Activated CD4-positive, alpha-beta memory T cell treated with anti-CD3 and anti-CD28 coated beads, Interleukin-2, amount 10 ng/mL, durations not matched to agents 7 days and 5 days (primary cell): ENCODE data around the gene ATP1A4. TPM values are rescaled to one million over a fixed set of nuclear protein-coding genes. Genes with fewer than 3 reads are reported as not detected.

Experiments
- CTCF ChIA-PET: fragments of 350-600 bp; sonication (Branson Sonifier 250); formaldehyde crosslinking; loops from one replicate; lab custom pipeline; 2021; ENCODE audit warnings: antibody characterized with exemption, inconsistent platforms; lab: Charles Lee
- POLR2A ChIA-PET: fragments of 350-600 bp; sonication (Branson Sonifier 250); formaldehyde crosslinking; loops from one replicate; lab custom pipeline; 2021; ENCODE audit warnings: antibody characterized with exemption; lab: Charles Lee
- DNase-seq: peaks from one replicate; pipeline ENCODE4 v3.0.0-alpha.2; 2020
- H3K27ac Mint-ChIP-seq: one replicate; pipeline ENCODE4 v1.8.0; 2021; ENCODE audit warnings: mild to moderate bottlenecking, mixed read lengths
- H3K27me3 Mint-ChIP-seq: one replicate; pipeline ENCODE4 v1.8.0; 2021; ENCODE audit warnings: mixed read lengths
- H3K36me3 Mint-ChIP-seq: one replicate; pipeline ENCODE4 v1.8.0; 2021; ENCODE audit warnings: low read depth, mixed read lengths
- H3K4me1 Mint-ChIP-seq: one replicate; pipeline ENCODE4 v1.8.0; 2021; ENCODE audit warnings: mixed read lengths
- H3K4me3 Mint-ChIP-seq: one replicate; pipeline ENCODE4 v1.8.0; 2021; ENCODE audit warnings: mild to moderate bottlenecking, mixed read lengths
- H3K9me3 Mint-ChIP-seq: one replicate; pipeline ENCODE4 v1.8.0; 2021; ENCODE audit warnings: mixed read lengths
- total RNA-seq, 2 experiments: library from RNA; stranded (reverse); gene quantifications; one replicate each; pipeline ENCODE4 v1.2.3, GENCODE V29; 2021

ATP1A4 gene
- total RNA-seq, 2 experiments from 2014 or later: 0.33 TPM; not detected in 1

DNA sequence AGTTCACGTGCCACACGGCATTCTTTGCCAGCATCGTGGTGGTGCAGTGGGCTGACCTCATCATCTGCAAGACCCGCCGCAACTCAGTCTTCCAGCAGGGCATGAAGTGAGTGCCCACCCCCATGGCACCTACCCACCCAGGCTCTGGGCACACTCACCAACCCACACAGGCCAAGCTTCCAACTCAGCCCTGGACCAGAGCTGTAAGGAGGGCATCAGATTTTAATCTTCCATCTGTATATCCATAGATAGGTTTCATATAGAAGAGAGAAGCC, 14.5 kb upstream of the ATP1A4 start:
- POLR2A ChIA-PET: no interaction called here
- Mint-ChIP-seq H3K27me3 (peaks cover 23% of the 10 kb centered on the region), H3K36me3 (no peaks in the 10 kb centered on the region), H3K4me3 (no peak overlapping the region), H3K27ac (no peak overlapping the region), H3K9me3 (no peaks in the 10 kb centered on the region), H3K4me1 (no peaks in the 10 kb centered on the region)
- no peak for DNase-seq
- CTCF ChIA-PET: no interaction called here

DNA sequence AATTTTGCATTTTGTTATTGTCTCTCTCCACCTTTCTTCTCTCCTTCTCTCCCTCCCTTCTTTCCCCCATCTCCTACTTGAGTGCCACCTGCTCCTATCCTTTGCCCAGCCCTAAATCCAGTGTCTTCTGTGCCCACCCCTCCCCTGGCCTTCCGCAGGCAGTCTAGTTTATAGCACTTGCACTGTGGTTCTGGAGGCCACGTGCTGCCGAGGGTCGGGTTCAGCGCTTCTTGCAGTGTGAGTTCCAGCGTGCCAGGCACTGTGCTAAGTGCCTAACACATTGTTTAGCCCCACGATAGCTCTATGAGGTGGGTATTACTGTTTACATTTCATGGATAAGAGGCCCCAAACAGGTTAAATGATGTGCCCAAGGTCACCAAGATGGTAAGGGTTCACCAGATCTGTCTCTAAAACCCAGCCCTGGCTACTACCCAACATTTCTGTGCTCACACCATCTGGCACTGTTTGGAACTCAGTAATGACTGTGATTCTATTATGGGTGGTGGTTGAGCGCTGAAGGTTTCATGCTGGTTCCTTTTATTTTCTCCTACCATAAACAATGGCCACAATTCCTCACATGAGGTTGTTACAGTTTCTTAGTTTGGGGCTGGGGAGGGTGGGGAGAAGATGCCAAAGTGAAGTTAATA, 14.1 kb upstream of the ATP1A4 start:
- Mint-ChIP-seq H3K4me3 (no peak overlapping the region), H3K36me3 (no peaks in the 10 kb centered on the region), H3K4me1 (no peaks in the 10 kb centered on the region), H3K27me3 (peaks cover 22% of the 10 kb centered on the region), H3K9me3 (no peaks in the 10 kb centered on the region), H3K27ac (no peak overlapping the region)
- CTCF ChIA-PET: no interaction called here
- no peak for DNase-seq
- POLR2A ChIA-PET: no interaction called here

DNA sequence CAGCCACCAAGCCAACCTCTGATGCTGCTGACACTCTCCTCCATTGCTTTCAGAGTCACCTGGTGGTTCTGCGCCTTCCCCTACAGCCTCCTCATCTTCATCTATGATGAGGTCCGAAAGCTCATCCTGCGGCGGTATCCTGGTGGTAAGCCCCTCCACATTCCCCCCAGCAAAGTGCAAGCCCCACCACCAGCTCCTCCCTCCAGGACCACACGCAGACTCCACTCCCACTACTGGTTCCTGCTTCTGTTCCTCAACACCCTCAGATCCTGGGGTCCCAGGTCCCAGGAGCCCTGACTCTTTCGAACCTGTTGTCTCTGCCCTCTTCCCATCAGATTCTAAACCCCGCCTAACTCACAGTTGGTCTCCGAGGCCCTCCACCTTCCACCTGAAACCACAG, 11.6 kb upstream of the ATP1A4 start:
- CTCF ChIA-PET: no interaction called here
- peaks cover 28% of the 10 kb centered on the region for H3K27me3 Mint-ChIP-seq
- POLR2A ChIA-PET: no interaction called here
- DNase-seq: no peak
- no peaks in the 10 kb centered on the region for H3K36me3 Mint-ChIP-seq
- no peaks in the 10 kb centered on the region for H3K4me1 Mint-ChIP-seq
- no peaks in the 10 kb centered on the region for H3K9me3 Mint-ChIP-seq
- H3K27ac Mint-ChIP-seq: no peak overlapping the region
- H3K4me3 Mint-ChIP-seq: no peak overlapping the region

DNA sequence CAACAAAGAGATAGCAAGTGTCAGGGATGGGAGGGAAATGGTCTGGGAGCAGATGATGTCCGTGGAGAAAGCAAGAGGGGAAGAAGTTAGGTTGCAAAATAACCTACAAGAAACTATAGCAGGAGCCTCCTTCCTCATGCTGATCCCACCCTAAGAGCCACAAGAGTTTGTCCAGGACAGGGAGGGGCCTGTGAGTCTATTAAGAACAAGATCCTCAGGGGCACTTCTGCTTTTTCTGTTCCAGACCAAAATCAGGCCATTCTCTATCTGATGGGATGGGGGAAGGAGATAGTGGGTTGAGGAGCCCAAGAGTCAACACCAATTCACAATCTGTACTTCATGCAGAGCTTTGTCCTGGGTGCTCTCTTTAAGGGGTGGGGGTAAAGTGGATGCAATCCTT, 7.7 kb upstream of the ATP1A4 start:
- Mint-ChIP-seq H3K4me3 (no peak overlapping the region), H3K27ac (no peak overlapping the region), H3K27me3 (peaks cover 39% of the 10 kb centered on the region), H3K4me1 (no peaks in the 10 kb centered on the region), H3K9me3 (no peaks in the 10 kb centered on the region), H3K36me3 (no peaks in the 10 kb centered on the region)
- ChIA-PET CTCF (no interaction called here), POLR2A (no interaction called here)
- DNase-seq: no peak

DNA sequence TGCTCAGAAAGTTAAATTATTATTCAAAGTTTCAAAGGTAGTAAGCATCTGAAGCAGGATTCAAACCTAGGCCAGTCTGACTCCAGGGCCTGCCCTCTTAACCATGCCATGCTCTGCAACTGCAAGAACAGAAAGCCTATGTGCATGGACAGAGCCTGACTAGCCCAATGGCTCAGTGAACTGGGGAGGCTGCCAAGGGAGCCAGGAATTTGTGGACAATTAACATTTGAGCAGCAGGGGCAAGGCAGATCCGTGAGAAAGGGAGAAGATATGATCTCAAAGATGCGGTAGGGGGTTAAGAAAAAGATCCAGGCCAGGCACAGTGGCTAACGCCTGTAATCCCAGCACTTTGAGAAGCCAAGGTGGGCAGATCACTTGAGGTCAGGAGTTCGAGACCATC, 6.5 kb upstream of the ATP1A4 start:
- Mint-ChIP-seq H3K27ac (no peak overlapping the region), H3K36me3 (no peaks in the 10 kb centered on the region), H3K9me3 (no peaks in the 10 kb centered on the region), H3K4me3 (no peak overlapping the region), H3K4me1 (no peaks in the 10 kb centered on the region), H3K27me3 (peaks cover 37% of the 10 kb centered on the region)
- DNase-seq: no peak
- POLR2A ChIA-PET: no interaction called here
- CTCF ChIA-PET: interaction anchor here (1.1 kb wide), 1 partner anchor 145 kb away, joined by 4 read pairs; no protein-coding TSS in a partner anchor

DNA sequence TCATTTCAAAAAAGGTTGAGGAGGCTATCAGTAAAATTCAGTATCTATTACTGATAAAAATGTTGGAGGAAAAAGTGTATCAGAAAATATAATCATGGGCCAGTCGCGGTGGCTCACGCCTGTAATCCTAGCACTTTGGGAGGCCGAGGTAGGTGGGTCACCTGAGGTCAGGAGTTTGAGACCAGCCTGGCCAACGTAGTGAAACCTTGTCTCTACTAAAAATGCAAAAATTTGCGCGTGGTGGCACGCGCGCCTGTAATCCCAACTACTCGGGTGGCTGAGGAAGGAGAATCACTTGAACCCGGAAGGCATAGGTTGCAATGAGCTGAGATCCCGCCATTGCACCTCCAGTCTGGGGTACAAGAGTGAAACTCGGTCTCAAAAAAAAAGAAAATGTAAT, 5.3 kb upstream of the ATP1A4 start:
- H3K27ac Mint-ChIP-seq: no peak overlapping the region
- DNase-seq: no peak
- no peaks in the 10 kb centered on the region for H3K4me1 Mint-ChIP-seq
- H3K4me3 Mint-ChIP-seq: no peak overlapping the region
- peaks cover 36% of the 10 kb centered on the region for H3K27me3 Mint-ChIP-seq
- H3K36me3 Mint-ChIP-seq: no peaks in the 10 kb centered on the region
- CTCF ChIA-PET: no interaction called here
- POLR2A ChIA-PET: no interaction called here
- no peaks in the 10 kb centered on the region for H3K9me3 Mint-ChIP-seq

DNA sequence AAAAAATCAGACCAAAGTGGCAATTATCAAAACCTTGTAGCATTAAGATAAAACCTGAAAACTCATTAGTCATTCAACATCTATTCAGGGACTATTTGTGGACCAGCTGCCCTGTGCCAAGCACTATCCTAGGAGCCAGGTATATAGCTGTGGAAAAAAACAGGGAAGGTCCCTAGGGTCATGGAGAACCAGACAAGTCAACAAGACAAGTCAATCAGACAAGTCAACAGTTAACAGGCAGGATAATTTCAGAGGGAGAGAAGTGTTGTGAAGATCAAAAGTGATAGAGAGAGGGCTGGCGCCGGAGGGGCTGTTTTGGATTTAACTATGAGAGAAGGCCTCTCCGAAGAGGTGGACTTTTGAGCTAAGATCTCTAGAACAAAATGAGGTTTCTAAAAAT, 3.3 kb upstream of the ATP1A4 start:
- POLR2A ChIA-PET: no interaction called here
- Mint-ChIP-seq H3K4me1 (no peaks in the 10 kb centered on the region), H3K27ac (no peak overlapping the region), H3K27me3 (peaks cover 19% of the 10 kb centered on the region), H3K4me3 (no peak overlapping the region), H3K9me3 (no peaks in the 10 kb centered on the region), H3K36me3 (no peaks in the 10 kb centered on the region)
- CTCF ChIA-PET: interaction anchor here (0.7 to 1.4 kb wide), 2 partner anchors 48 to 143 kb away, joined by 3 read pairs; no protein-coding TSS in a partner anchor
- no peak for DNase-seq

DNA sequence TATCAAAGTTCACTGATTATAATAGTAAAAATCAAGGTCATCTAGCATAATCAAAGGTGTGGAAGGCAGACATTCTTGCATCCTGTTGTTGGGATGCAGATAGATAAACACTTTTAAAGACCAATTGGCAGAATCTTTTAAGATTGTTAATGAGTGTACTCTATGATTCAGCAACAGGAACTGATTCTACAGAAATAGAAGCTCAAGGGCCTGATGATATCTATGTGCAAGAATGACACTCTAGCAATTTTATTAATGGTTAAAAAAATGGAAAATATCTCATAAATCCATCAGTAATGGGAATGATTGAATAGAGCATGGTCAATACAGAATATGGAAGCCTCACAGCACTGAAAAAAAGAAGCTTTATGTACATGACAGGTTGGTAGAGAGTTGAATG, 2.2 kb upstream of the ATP1A4 start:
- POLR2A ChIA-PET: no interaction called here
- no peaks in the 10 kb centered on the region for H3K36me3 Mint-ChIP-seq
- H3K27ac Mint-ChIP-seq: no peak overlapping the region
- peaks cover 13% of the 10 kb centered on the region for H3K27me3 Mint-ChIP-seq
- CTCF ChIA-PET: interaction anchor here (0.6 kb wide), 1 partner anchor 9 kb away, joined by 5 read pairs; no protein-coding TSS in a partner anchor
- H3K4me3 Mint-ChIP-seq: no peak overlapping the region
- H3K4me1 Mint-ChIP-seq: no peaks in the 10 kb centered on the region
- no peak for DNase-seq
- H3K9me3 Mint-ChIP-seq: no peaks in the 10 kb centered on the region

DNA sequence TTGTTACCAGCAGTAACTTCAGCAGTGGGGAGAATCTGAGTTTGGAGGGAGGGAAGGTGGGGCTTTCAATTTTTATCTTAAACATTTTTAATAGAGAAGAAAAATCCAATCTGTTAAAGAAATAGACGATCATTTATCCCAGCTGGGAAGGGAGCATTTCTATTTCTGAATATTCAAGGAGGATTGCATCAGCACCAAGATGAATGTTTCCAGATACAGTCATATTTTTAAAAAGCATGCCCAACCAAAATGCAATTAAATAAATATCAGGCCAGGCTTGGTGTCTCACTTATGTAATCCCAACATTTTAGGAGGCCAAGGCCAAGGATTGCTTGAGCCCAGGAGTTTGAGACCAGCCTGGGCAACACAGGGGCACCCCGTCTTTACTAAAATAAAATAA, 1.7 kb upstream of the ATP1A4 start:
- ChIA-PET POLR2A (no interaction called here), CTCF (no interaction called here)
- H3K4me3 Mint-ChIP-seq: no peak overlapping the region
- no peaks in the 10 kb centered on the region for H3K4me1 Mint-ChIP-seq
- H3K27ac Mint-ChIP-seq: no peak overlapping the region
- no peaks in the 10 kb centered on the region for H3K9me3 Mint-ChIP-seq
- H3K36me3 Mint-ChIP-seq: no peaks in the 10 kb centered on the region
- no peak for DNase-seq
- H3K27me3 Mint-ChIP-seq: peaks cover 15% of the 10 kb centered on the region

DNA sequence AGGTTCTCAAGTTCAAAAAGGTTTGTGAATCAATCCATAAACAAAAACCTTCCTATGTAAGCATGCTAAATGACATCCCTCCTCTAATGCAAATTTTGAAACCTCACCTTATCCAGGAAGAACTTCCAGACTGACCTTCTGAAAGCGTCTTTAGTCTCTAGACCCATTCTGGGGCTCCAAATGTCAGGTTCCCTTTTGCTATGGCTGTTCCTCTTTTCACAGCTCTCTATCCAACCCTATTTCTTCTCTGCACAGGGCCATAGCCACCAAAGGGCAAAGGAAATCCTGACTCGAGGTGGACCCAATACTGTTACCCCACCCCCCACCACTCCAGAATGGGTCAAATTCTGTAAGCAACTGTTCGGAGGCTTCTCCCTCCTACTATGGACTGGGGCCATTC, 3.4 kb downstream of the ATP1A4 start:
- Mint-ChIP-seq H3K4me3 (no peak overlapping the region), H3K27ac (no peak overlapping the region), H3K36me3 (no peaks in the 10 kb centered on the region), H3K4me1 (no peaks in the 10 kb centered on the region), H3K27me3 (peaks cover 24% of the 10 kb centered on the region), H3K9me3 (no peaks in the 10 kb centered on the region)
- ChIA-PET POLR2A (no interaction called here), CTCF (interaction anchor here (0.7 kb wide), 1 partner anchor 100 kb away, joined by 4 read pairs; no protein-coding TSS in a partner anchor)
- DNase-seq: no peak

DNA sequence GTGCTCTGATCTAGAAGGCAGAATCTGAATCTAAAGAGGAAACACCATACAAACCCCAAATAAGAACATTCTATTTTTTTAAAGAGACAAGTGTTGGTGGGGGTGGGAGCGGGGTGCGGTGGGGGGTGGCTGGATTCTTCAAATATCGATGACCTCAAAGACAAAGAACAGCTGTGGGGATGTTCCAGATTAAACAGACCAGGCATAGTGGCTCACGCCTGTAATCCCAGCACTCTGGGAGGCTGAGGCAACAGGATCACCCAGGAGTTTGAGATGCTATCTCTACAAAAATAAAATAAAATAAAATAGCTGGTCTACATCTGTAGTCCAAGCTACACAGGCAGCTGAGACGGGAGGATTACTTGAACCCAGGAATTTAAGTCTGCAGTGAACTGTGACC, 5.0 kb downstream of the ATP1A4 start:
- no peak for DNase-seq
- no peaks in the 10 kb centered on the region for H3K9me3 Mint-ChIP-seq
- H3K4me3 Mint-ChIP-seq: no peak overlapping the region
- H3K4me1 Mint-ChIP-seq: no peaks in the 10 kb centered on the region
- no peak overlapping the region for H3K27ac Mint-ChIP-seq
- ChIA-PET CTCF (no interaction called here), POLR2A (no interaction called here)
- H3K36me3 Mint-ChIP-seq: no peaks in the 10 kb centered on the region
- peaks cover 26% of the 10 kb centered on the region for H3K27me3 Mint-ChIP-seq

DNA sequence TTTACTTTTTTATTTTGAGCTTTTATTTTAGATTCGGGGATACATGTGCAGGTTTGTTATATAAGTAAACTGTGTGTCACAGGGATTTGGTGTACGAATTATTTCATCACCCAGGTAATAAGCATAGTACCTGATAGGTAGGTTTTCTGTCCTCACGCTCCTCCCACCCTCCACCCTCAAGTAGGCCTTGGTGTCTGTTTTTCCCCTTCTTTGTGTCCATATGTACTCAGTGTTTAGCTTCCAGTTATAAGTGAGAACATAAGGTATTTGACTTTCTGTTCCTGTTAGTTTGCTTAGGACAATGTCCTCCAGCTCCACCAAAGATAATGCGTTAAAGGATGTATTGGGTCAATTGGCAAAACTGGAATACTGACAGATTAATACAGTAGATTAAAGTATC, 5.8 kb downstream of the ATP1A4 start:
- Mint-ChIP-seq H3K36me3 (no peaks in the 10 kb centered on the region), H3K27me3 (peaks cover 29% of the 10 kb centered on the region), H3K27ac (no peak overlapping the region), H3K4me1 (peaks cover 4% of the 10 kb centered on the region), H3K9me3 (no peaks in the 10 kb centered on the region), H3K4me3 (no peak overlapping the region)
- CTCF ChIA-PET: no interaction called here
- POLR2A ChIA-PET: interaction anchor here (0.5 kb wide), 1 partner anchor 80 kb away, joined by 4 read pairs; no protein-coding TSS in a partner anchor
- no peak for DNase-seq

DNA sequence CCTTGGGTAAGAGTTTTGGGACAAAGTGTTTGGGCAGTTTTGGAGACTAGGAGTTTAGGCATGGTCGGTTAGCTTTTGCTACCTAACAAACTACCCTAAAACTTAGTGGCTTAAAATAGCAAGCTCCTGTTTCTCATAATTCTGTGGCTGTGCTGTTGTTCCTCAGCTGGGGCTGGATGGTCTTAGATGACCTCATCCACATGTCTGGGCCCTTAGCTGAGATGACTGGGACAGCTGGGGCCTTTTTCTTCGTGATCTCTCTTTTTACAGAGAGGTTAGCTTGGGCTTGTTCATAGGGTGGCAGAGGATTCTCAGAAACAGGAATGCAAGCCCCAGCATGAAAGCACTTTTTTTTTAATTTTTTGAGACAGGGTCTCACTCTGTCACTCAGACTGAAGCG, 6.6 kb downstream of the ATP1A4 start:
- no peak overlapping the region for H3K4me3 Mint-ChIP-seq
- no peak for DNase-seq
- H3K36me3 Mint-ChIP-seq: no peaks in the 10 kb centered on the region
- ChIA-PET POLR2A (interaction anchor here (0.7 kb wide), 1 partner anchor 27 kb away, joined by 3 read pairs; no protein-coding TSS in a partner anchor), CTCF (interaction anchor here (1.0 kb wide), 1 partner anchor 219 kb away, joined by 3 read pairs; no protein-coding TSS in a partner anchor)
- H3K4me1 Mint-ChIP-seq: peaks cover 6% of the 10 kb centered on the region
- no peak overlapping the region for H3K27ac Mint-ChIP-seq
- H3K9me3 Mint-ChIP-seq: no peaks in the 10 kb centered on the region
- H3K27me3 Mint-ChIP-seq: peaks cover 29% of the 10 kb centered on the region

DNA sequence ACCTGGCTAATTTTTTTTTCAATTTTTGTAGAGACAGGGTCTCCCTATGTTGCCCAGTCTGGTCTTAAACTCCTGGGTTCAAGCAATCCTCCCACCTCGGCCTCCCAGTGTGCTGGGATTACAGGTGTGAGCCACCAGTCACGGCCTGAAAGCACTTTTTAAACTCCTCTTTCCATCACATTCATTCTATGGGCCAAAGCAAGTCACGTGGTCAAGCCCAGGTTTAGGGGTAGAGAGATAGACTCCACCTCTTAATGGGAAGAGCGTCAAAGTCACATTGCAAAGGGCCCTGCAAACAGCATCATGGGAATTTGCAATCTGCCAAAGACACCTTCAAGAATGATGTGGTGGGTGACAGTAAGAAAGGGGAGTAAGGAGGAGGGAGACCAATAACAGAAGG, 7.1 kb downstream of the ATP1A4 start:
- no peak overlapping the region for H3K27ac Mint-ChIP-seq
- H3K4me1 Mint-ChIP-seq: peaks cover 6% of the 10 kb centered on the region
- CTCF ChIA-PET: interaction anchor here (1.0 kb wide), 1 partner anchor 218 kb away, joined by 3 read pairs; no protein-coding TSS in a partner anchor
- DNase-seq: no peak
- H3K9me3 Mint-ChIP-seq: no peaks in the 10 kb centered on the region
- POLR2A ChIA-PET: no interaction called here
- H3K27me3 Mint-ChIP-seq: peaks cover 30% of the 10 kb centered on the region
- H3K4me3 Mint-ChIP-seq: no peak overlapping the region
- no peaks in the 10 kb centered on the region for H3K36me3 Mint-ChIP-seq
